Measurements from ENCODE around the gene SLC12A5.
"Not testable (repeated sequence)": the region's sequence is repeated elsewhere in the genome, so short reads cannot be mapped to it uniquely, and the experiment has no call there.

Gene SLC12A5

GRCh38 chr20:46099491-46100287, 70.7 kb downstream of the SLC12A5 start:
- H3K27ac ChIP-seq (ENCODE audit: low read depth, low read length): no peak overlapping the region
- no peak overlapping the region for H3K9ac ChIP-seq (ENCODE audit: low read length)
- peaks cover 7% of the 10 kb centered on the region for H3K9me3 ChIP-seq (ENCODE audit: control insufficient read depth, insufficient read depth, low read depth, low read length)
- H3K36me3 ChIP-seq (ENCODE audit: control insufficient read depth, insufficient read depth, low read length): no peaks in the 10 kb centered on the region
- no peaks in the 10 kb centered on the region for H3K4me1 ChIP-seq (ENCODE audit: control insufficient read depth, insufficient read depth, low read length)
- peaks cover 23% of the 10 kb centered on the region; the same call in 1 of the 2 replicates for H3K27me3 ChIP-seq (ENCODE audit: control insufficient read depth, insufficient read depth, low read length)
- no peak overlapping the region for H3K4me3 ChIP-seq (ENCODE audit: low read depth, low read length)

GRCh38 chr20:46100444-46100843, 71.4 kb downstream of the SLC12A5 start:
- not testable (repeated sequence) for H3K27ac ChIP-seq (ENCODE audit: low read depth, low read length); H3K4me1 ChIP-seq (ENCODE audit: control insufficient read depth, insufficient read depth, low read length); H3K9me3 ChIP-seq (ENCODE audit: control insufficient read depth, insufficient read depth, low read depth, low read length); H3K36me3 ChIP-seq (ENCODE audit: control insufficient read depth, insufficient read depth, low read length); H3K4me3 ChIP-seq (ENCODE audit: low read depth, low read length); H3K9ac ChIP-seq (ENCODE audit: low read length)
- peaks cover 24% of the 10 kb centered on the region for H3K27me3 ChIP-seq (ENCODE audit: control insufficient read depth, insufficient read depth, low read length)

GRCh38 chr20:46100988-46101387, 72.0 kb downstream of the SLC12A5 start:
- Histone ChIP-seq H3K9me3 (ENCODE audit: control insufficient read depth, insufficient read depth, low read depth, low read length) (peaks cover 7% of the 10 kb centered on the region), H3K27me3 (ENCODE audit: control insufficient read depth, insufficient read depth, low read length) (peaks cover 27% of the 10 kb centered on the region), H3K36me3 (ENCODE audit: control insufficient read depth, insufficient read depth, low read length) (no peaks in the 10 kb centered on the region), H3K4me1 (ENCODE audit: control insufficient read depth, insufficient read depth, low read length) (no peaks in the 10 kb centered on the region), H3K9ac (ENCODE audit: low read length) (no peak overlapping the region), H3K27ac (ENCODE audit: low read depth, low read length) (no peak overlapping the region), H3K4me3 (ENCODE audit: low read depth, low read length) (no peak overlapping the region)

- no peak overlapping the region for H3K27ac ChIP-seq (ENCODE audit: low read depth, low read length)
- no peak overlapping the region for H3K4me3 ChIP-seq (ENCODE audit: low read depth, low read length)
- H3K9ac ChIP-seq (ENCODE audit: low read length): no peak overlapping the region
- peaks cover 30% of the 10 kb centered on the region for H3K27me3 ChIP-seq (ENCODE audit: control insufficient read depth, insufficient read depth, low read length)
- no peaks in the 10 kb centered on the region for H3K36me3 ChIP-seq (ENCODE audit: control insufficient read depth, insufficient read depth, low read length)
- peaks cover 7% of the 10 kb centered on the region for H3K9me3 ChIP-seq (ENCODE audit: control insufficient read depth, insufficient read depth, low read depth, low read length)
- no peaks in the 10 kb centered on the region for H3K4me1 ChIP-seq (ENCODE audit: control insufficient read depth, insufficient read depth, low read length)
Measured at GRCh38 chr20:46101957-46102356, 72.9 kb downstream of the SLC12A5 start.

- Histone ChIP-seq H3K4me3 (ENCODE audit: low read depth, low read length) (no peak overlapping the region), H3K27ac (ENCODE audit: low read depth, low read length) (no peak overlapping the region), H3K4me1 (ENCODE audit: control insufficient read depth, insufficient read depth, low read length) (no peaks in the 10 kb centered on the region), H3K36me3 (ENCODE audit: control insufficient read depth, insufficient read depth, low read length) (no peaks in the 10 kb centered on the region), H3K9me3 (ENCODE audit: control insufficient read depth, insufficient read depth, low read depth, low read length) (peaks cover 7% of the 10 kb centered on the region), H3K9ac (ENCODE audit: low read length) (no peak overlapping the region), H3K27me3 (ENCODE audit: control insufficient read depth, insufficient read depth, low read length) (peaks cover 35% of the 10 kb centered on the region)
Measured at GRCh38 chr20:46102940-46103339, 73.9 kb downstream of the SLC12A5 start.

- Histone ChIP-seq H3K4me3 (ENCODE audit: low read depth, low read length) (no peak overlapping the region), H3K27me3 (ENCODE audit: control insufficient read depth, insufficient read depth, low read length) (peaks cover 33% of the 10 kb centered on the region), H3K9me3 (ENCODE audit: control insufficient read depth, insufficient read depth, low read depth, low read length) (peaks cover 7% of the 10 kb centered on the region), H3K27ac (ENCODE audit: low read depth, low read length) (no peak overlapping the region), H3K4me1 (ENCODE audit: control insufficient read depth, insufficient read depth, low read length) (no peaks in the 10 kb centered on the region), H3K36me3 (ENCODE audit: control insufficient read depth, insufficient read depth, low read length) (no peaks in the 10 kb centered on the region), H3K9ac (ENCODE audit: low read length) (no peak overlapping the region)
Measured at GRCh38 chr20:46104262-46104661, 75.2 kb downstream of the SLC12A5 start.

GRCh38 chr20:46107061-46107460, 78.0 kb downstream of the SLC12A5 start:
- Histone ChIP-seq H3K4me3 (ENCODE audit: low read depth, low read length) (no peak overlapping the region), H3K27ac (ENCODE audit: low read depth, low read length) (no peak overlapping the region), H3K9ac (ENCODE audit: low read length) (no peak overlapping the region), H3K36me3 (ENCODE audit: control insufficient read depth, insufficient read depth, low read length) (no peaks in the 10 kb centered on the region), H3K9me3 (ENCODE audit: control insufficient read depth, insufficient read depth, low read depth, low read length) (peaks cover 7% of the 10 kb centered on the region), H3K4me1 (ENCODE audit: control insufficient read depth, insufficient read depth, low read length) (no peaks in the 10 kb centered on the region), H3K27me3 (ENCODE audit: control insufficient read depth, insufficient read depth, low read length) (peaks cover 38% of the 10 kb centered on the region)

GRCh38 chr20:46108435-46108841, 79.4 kb downstream of the SLC12A5 start:
- no peak overlapping the region for H3K4me3 ChIP-seq (ENCODE audit: low read depth, low read length)
- H3K4me1 ChIP-seq (ENCODE audit: control insufficient read depth, insufficient read depth, low read length): no peaks in the 10 kb centered on the region
- H3K9ac ChIP-seq (ENCODE audit: low read length): no peak overlapping the region
- peaks cover 40% of the 10 kb centered on the region for H3K27me3 ChIP-seq (ENCODE audit: control insufficient read depth, insufficient read depth, low read length)
- H3K36me3 ChIP-seq (ENCODE audit: control insufficient read depth, insufficient read depth, low read length): no peaks in the 10 kb centered on the region
- H3K9me3 ChIP-seq (ENCODE audit: control insufficient read depth, insufficient read depth, low read depth, low read length): peaks cover 2% of the 10 kb centered on the region; the same call in 1 of the 2 replicates
- no peak overlapping the region for H3K27ac ChIP-seq (ENCODE audit: low read depth, low read length)

GRCh38 chr20:46108976-46109375, 80.0 kb downstream of the SLC12A5 start:
- Histone ChIP-seq H3K4me3 (ENCODE audit: low read depth, low read length) (no peak overlapping the region), H3K9ac (ENCODE audit: low read length) (no peak overlapping the region), H3K27me3 (ENCODE audit: control insufficient read depth, insufficient read depth, low read length) (peaks cover 42% of the 10 kb centered on the region), H3K36me3 (ENCODE audit: control insufficient read depth, insufficient read depth, low read length) (no peaks in the 10 kb centered on the region), H3K27ac (ENCODE audit: low read depth, low read length) (no peak overlapping the region), H3K4me1 (ENCODE audit: control insufficient read depth, insufficient read depth, low read length) (no peaks in the 10 kb centered on the region), H3K9me3 (ENCODE audit: control insufficient read depth, insufficient read depth, low read depth, low read length) (peaks cover 2% of the 10 kb centered on the region; the same call in 1 of the 2 replicates)

Measured in HUES6 (cell line).